Prostate gland (tissue), 2 donors: ENCODE data around the gene THSD4. TPM values are rescaled to one million over a fixed set of nuclear protein-coding genes. Genes with fewer than 3 reads are reported as not detected.

Experiments used
- DNase-seq: peaks from one replicate; pipeline ENCODE4 v3.0.0-alpha.2; 2019; ENCODE audit warnings: low spot score
- H3K27ac ChIP-seq, 2 donors: fragments of 200-600 bp; sonication (generic); 2 replicates each; pipeline ENCODE4 v1.5.1; 2017 to 2019
- H3K27me3 ChIP-seq: fragments of 200-600 bp; sonication (generic); replicated peaks from 2 replicates; pipeline ENCODE4 v1.5.1; 2019; ENCODE audit not compliant: insufficient read depth
- H3K36me3 ChIP-seq, 2 donors: fragments of 200-600 bp; sonication (generic); 1 replicate in 1 of 2; 2 replicates in 1 of 2; pipeline versions ENCODE4 v1.5.1 to v1.8.1; 2017 to 2019
- H3K4me1 ChIP-seq: fragments of 200-600 bp; sonication (generic); replicated peaks from 2 replicates; pipeline ENCODE4 v1.5.1; 2019
- H3K4me3 ChIP-seq, 2 donors: fragments of 200-600 bp; sonication (generic); 2 replicates each; pipeline ENCODE4 v1.5.1; 2017 to 2019
- H3K9me3 ChIP-seq: fragments of 200-600 bp; sonication (generic); 2 replicates; pipeline ENCODE4 v1.5.1; 2017
- POLR2A ChIP-seq: fragments of 450-650 bp; IDR thresholded peaks from one replicate; pipeline ENCODE4 v1.6.1; 2016; ENCODE audit warnings: antibody characterized with exemption, mild to moderate bottlenecking
- POLR2AphosphoS5 ChIP-seq: sonication (generic); formaldehyde crosslinking; IDR thresholded peaks from one replicate; pipeline ENCODE4 v1.6.1; 2017; ENCODE audit warnings: antibody characterized with exemption
- WGBS: methylation state at CpG from one replicate; pipeline ENCODE4 v1.1.5; 2018; 5-methylcytosine and 5-hydroxymethylcytosine counted together
- intact Hi-C: fragments of 100-400 bp; cut with DNase I; formaldehyde crosslinking; loops from one replicate; pipeline ENCODE4 v1.14.2; 2022
- total RNA-seq, 2 donors: library from RNA; depleted of rRNA; stranded (reverse); fragments of >200 nt; gene quantifications; one replicate each; pipeline ENCODE4 v1.1.0, GENCODE V29; 2016
- TF ChIP-seq, protein P1 (sequence below), 4 experiments: fragments of 200-600 bp in 2 of 4; fragments of 450-650 bp in 2 of 4; sonication (generic) in 2 of 4; IDR thresholded peaks; 1 replicate in 3 of 4; 2 replicates in 1 of 4; pipeline ENCODE4 v1.5.1; 2016 to 2019; ENCODE audit warnings: antibody characterized with exemption in 4 of 4, mild to moderate bottlenecking in 2 of 4, moderate library complexity in 2 of 4

THSD4 gene
- total RNA-seq, 2 donors from 2014 or later, result 84.1 to 223 TPM

DNA sequence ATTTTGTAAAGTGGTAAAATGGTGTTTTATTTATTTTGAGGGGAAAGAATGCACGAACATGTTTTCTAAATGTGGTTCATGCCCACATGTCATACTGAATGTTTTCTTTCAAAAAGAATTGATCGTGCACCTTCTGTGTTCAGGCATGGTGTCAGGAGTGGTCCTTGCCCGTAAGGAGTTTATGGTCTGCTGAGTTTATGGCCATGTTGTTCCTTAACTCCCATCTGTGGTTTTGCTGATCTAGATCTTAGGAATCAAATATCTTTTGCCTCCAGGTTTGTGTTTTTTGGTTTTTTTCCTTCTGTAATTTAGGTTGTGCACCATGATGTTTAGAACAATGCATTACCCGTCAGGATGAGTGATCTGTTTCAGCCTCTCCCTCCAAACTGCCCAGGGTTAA is 390.7 kb downstream of the THSD4 start:
- intact Hi-C loops, result no loop called here
- DNase-seq, result no peak
- H3K4me3 ChIP-seq, result no peak overlapping the region
- peak; percentile 35 for TF ChIP-seq POLR2AphosphoS5
- TF ChIP-seq, protein P1, sequence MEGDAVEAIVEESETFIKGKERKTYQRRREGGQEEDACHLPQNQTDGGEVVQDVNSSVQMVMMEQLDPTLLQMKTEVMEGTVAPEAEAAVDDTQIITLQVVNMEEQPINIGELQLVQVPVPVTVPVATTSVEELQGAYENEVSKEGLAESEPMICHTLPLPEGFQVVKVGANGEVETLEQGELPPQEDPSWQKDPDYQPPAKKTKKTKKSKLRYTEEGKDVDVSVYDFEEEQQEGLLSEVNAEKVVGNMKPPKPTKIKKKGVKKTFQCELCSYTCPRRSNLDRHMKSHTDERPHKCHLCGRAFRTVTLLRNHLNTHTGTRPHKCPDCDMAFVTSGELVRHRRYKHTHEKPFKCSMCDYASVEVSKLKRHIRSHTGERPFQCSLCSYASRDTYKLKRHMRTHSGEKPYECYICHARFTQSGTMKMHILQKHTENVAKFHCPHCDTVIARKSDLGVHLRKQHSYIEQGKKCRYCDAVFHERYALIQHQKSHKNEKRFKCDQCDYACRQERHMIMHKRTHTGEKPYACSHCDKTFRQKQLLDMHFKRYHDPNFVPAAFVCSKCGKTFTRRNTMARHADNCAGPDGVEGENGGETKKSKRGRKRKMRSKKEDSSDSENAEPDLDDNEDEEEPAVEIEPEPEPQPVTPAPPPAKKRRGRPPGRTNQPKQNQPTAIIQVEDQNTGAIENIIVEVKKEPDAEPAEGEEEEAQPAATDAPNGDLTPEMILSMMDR (IDR thresholded peaks at IDR 0.05), result no peak
- no peaks in the 10 kb centered on the region for H3K36me3 ChIP-seq
- peak overlapping the region; percentile 73 to 79 for H3K27ac ChIP-seq
- WGBS, result 27% methylated on average over 4 of the region's 4 CpGs
- no peaks in the 10 kb centered on the region for H3K27me3 ChIP-seq
- no peaks in the 10 kb centered on the region for H3K9me3 ChIP-seq
- peaks cover 9% of the 10 kb centered on the region for H3K4me1 ChIP-seq

- Histone ChIP-seq H3K27ac (peak overlapping the region; percentile 73 to 79), H3K36me3 (no peaks in the 10 kb centered on the region), H3K4me1 (peaks cover 9% of the 10 kb centered on the region), H3K4me3 (no peak overlapping the region), H3K27me3 (no peaks in the 10 kb centered on the region), H3K9me3 (no peaks in the 10 kb centered on the region)
- DNase-seq, result no peak
- no peak for TF ChIP-seq POLR2AphosphoS5
- TF ChIP-seq, protein P1 (IDR thresholded peaks at IDR 0.05), result no peak
- TF ChIP-seq POLR2A, result no peak
- intact Hi-C loops, result no loop called here
- 70% methylated on average over 4 of the region's 4 CpGs for WGBS
Observed at GRCh38 chr15:71506946-71507345, 391.7 kb downstream of the THSD4 start.

DNA sequence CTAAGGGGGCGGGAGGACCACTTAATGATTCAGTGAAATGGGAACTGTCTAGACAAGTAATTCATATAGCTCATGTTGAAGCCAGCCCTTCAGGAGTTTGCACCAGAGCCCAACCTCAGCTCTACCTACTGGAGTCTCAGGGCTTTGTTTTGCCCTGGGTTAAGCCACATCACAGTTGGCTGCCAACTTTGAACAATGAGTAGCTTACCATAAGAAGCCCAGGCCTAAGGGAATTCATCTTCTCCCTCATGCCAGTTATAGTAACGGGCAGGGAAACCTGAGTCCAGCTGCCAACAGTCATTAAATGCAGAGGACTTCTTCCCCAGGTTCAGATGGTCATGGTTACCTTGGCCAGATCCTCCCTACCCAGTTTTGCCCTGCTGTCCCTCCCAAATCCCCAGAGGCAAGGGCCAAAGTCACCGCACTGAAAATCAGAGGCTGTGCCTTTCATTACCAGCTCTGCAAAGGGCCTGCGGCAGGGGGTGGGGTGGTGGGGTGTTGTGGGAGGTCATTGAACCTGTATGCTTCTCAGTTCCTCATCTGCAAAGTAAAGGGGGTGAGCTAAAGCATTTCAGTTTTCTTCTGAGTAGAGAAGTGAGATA is 392.9 kb downstream of the THSD4 start:
- Histone ChIP-seq H3K27ac (peak overlapping the region; percentile 73 to 79), H3K4me1 (peaks cover 13% of the 10 kb centered on the region), H3K27me3 (no peaks in the 10 kb centered on the region), H3K36me3 (no peaks in the 10 kb centered on the region), H3K4me3 (no peak overlapping the region), H3K9me3 (no peaks in the 10 kb centered on the region)
- intact Hi-C loops, result no loop called here
- WGBS, result 65% methylated on average over 4 of the region's 4 CpGs
- TF ChIP-seq POLR2AphosphoS5, result peak; percentile 57
- no peak for TF ChIP-seq POLR2A
- DNase-seq, result peak; percentile 69

GRCh38 chr15:71509139-71509538 is 393.9 kb downstream of the THSD4 start:
- TF ChIP-seq POLR2AphosphoS5, result peak; percentile 4
- TF ChIP-seq, protein P1 (IDR thresholded peaks at IDR 0.05), result no peak
- Histone ChIP-seq H3K27ac (peak overlapping the region; percentile 39 to 79), H3K4me3 (no peak overlapping the region), H3K9me3 (no peaks in the 10 kb centered on the region), H3K4me1 (peaks cover 13% of the 10 kb centered on the region), H3K27me3 (no peaks in the 10 kb centered on the region), H3K36me3 (no peaks in the 10 kb centered on the region)
- WGBS, result 68% methylated on average over 1 of the region's 1 CpG
- no peak for DNase-seq
- intact Hi-C loops, result no loop called here

- Histone ChIP-seq H3K4me3 (no peak overlapping the region), H3K27me3 (no peaks in the 10 kb centered on the region), H3K27ac (peak overlapping the region; percentile 79 to 87), H3K4me1 (peaks cover 9% of the 10 kb centered on the region), H3K9me3 (no peaks in the 10 kb centered on the region), H3K36me3 (no peaks in the 10 kb centered on the region)
- intact Hi-C loops, result no loop called here
- DNase-seq, result no peak
- 92% methylated on average over 6 of the region's 6 CpGs for WGBS
- TF ChIP-seq, protein P1 (IDR thresholded peaks at IDR 0.05), result no peak
- TF ChIP-seq POLR2A (no peak), POLR2AphosphoS5 (no peak)
Observed at GRCh38 chr15:71510763-71511162, 395.5 kb downstream of the THSD4 start.
